ENCODE measurements around the gene NRXN3.

The NRXN3 gene

DNA sequence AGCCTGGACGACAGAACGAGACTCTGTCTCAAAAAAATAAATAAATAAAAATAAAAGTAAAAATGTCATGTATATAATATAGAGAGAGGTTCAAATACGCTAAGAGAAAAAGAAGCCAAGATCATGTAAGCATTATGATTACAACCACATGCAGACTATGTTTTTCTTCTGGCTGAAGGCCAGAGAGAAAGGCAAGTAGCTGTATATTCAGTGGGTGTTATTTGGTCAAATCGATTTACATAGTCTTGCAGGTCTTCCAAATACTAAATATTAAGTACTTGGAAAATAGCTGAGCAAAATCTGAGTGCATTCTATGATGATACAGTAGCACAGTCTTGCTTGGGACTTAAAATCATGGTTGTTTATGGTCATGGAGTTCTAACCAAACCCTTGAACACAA lies 1283.1 kb downstream of the NRXN3 start:
- H3K36me3 ChIP-seq (ENCODE audit: insufficient read depth, low read length) = no peaks in the 10 kb centered on the region
- no peak overlapping the region for H3K9ac ChIP-seq (ENCODE audit: low read depth, low read length)
- H3K4me3 ChIP-seq (ENCODE audit: low read length) = no peak overlapping the region
- no peaks in the 10 kb centered on the region for H3K4me1 ChIP-seq (ENCODE audit: control insufficient read depth, insufficient read depth, low read length)
- H3K9me3 ChIP-seq (replicated peaks; ENCODE audit: low read length) = no peaks in the 10 kb centered on the region
- H3K4me2 ChIP-seq (ENCODE audit: low read length) = no peak overlapping the region
- H3K27me3 ChIP-seq (ENCODE audit: control insufficient read depth, insufficient read depth, low read length) = no peaks in the 10 kb centered on the region

DNA sequence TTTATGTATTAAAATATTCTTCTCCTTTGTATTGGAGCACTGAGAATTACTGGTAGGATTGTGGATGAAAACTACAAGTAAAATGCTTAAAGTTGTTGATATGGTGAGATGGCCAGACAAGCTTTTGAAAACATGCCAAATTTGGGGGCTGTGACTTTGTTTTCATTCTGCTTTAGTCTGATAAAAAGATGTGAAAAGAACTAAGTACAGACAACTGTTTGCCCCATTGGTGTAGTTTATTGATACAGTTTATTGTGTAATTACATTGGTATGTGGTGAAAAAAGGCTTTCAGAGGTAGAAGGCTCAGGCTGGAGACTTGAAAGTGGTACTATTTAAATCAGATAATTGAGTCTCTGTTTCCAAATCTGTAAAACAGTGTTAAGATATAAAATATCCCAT lies 1294.3 kb downstream of the NRXN3 start:
- H3K4me1 ChIP-seq (ENCODE audit: control insufficient read depth, insufficient read depth, low read length) = peaks cover 5% of the 10 kb centered on the region
- no peak overlapping the region for H3K4me2 ChIP-seq (ENCODE audit: low read length)
- no peaks in the 10 kb centered on the region for H3K36me3 ChIP-seq (ENCODE audit: insufficient read depth, low read length)
- H3K9me3 ChIP-seq (replicated peaks; ENCODE audit: low read length) = no peaks in the 10 kb centered on the region
- H3K4me3 ChIP-seq (ENCODE audit: low read length) = no peak overlapping the region
- H3K27me3 ChIP-seq (ENCODE audit: control insufficient read depth, insufficient read depth, low read length) = no peaks in the 10 kb centered on the region
- no peak overlapping the region for H3K9ac ChIP-seq (ENCODE audit: low read depth, low read length)

DNA sequence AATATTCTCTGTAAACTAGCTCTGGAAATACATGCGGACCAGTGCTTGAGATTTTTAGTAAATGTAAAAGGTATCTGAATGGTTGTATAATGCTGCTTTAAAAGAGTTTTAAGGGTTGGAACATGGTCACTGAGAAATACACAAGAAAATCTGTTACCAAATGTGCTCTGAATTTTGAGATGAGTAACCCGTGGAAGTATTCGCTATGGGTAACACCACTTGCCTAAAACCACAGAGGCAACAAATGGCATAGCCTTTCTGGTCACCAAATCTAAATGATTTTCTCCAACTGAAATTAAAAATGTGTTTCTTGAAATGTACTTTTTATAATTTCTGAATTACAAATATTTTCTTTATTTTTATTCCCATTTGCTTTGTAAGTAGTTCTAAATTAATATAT lies 1295.5 kb downstream of the NRXN3 start:
- Histone ChIP-seq H3K4me3 (ENCODE audit: low read length) (no peak overlapping the region), H3K9me3 (replicated peaks; ENCODE audit: low read length) (no peaks in the 10 kb centered on the region), H3K4me2 (ENCODE audit: low read length) (no peak overlapping the region), H3K36me3 (ENCODE audit: insufficient read depth, low read length) (no peaks in the 10 kb centered on the region), H3K27me3 (ENCODE audit: control insufficient read depth, insufficient read depth, low read length) (no peaks in the 10 kb centered on the region), H3K9ac (ENCODE audit: low read depth, low read length) (no peak overlapping the region), H3K4me1 (ENCODE audit: control insufficient read depth, insufficient read depth, low read length) (peaks cover 5% of the 10 kb centered on the region)

DNA sequence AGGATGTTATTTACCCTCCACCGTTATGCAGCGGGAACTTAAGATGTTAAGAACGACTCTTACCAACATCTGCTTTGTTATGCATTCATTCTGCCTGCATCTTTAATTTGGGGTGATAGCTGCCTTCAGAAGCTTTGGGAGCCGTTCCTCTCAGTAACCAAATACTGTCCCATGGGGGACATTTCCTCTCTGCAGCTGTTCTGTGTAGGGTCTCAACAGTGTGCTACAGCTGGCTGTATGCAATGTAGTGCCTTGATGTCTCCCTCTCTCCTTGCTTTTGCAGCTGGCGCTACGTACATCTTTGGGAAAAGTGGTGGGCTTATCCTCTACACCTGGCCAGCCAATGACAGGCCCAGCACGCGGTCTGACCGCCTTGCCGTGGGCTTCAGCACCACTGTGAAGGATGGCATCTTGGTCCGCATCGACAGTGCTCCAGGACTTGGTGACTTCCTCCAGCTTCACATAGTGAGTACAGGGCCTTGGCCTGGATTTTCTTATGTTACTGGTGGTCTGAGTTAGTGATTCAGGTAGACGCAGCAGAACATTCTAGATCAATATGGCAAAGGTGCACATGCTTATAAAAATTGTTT lies 1296.9 kb downstream of the NRXN3 start:
- Histone ChIP-seq H3K4me3 (ENCODE audit: low read length) (no peak overlapping the region), H3K4me2 (ENCODE audit: low read length) (no peak overlapping the region), H3K4me1 (ENCODE audit: control insufficient read depth, insufficient read depth, low read length) (peaks cover 5% of the 10 kb centered on the region), H3K9me3 (replicated peaks; ENCODE audit: low read length) (no peaks in the 10 kb centered on the region), H3K9ac (ENCODE audit: low read depth, low read length) (no peak overlapping the region), H3K36me3 (ENCODE audit: insufficient read depth, low read length) (no peaks in the 10 kb centered on the region), H3K27me3 (ENCODE audit: control insufficient read depth, insufficient read depth, low read length) (no peaks in the 10 kb centered on the region)

DNA sequence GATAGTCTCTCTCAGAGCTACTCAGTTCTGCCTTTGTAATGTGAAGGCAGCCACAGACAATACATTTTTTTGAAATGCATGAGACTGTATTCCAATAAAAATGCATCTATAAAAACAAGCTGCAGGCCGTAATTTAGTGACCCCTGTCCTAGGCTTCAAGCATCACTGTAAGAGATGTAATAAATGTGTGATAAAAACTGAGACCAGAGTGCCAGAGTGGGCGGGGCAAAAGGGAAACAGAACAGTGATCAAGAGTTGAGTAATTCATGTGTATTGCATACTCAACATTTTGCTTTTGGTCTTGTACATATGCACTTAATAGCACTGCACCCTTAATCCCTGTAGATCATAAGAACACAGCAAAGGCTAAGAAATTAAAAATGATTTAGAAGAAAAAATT lies 1297.7 kb downstream of the NRXN3 start:
- Histone ChIP-seq H3K27me3 (ENCODE audit: control insufficient read depth, insufficient read depth, low read length) (no peaks in the 10 kb centered on the region), H3K9ac (ENCODE audit: low read depth, low read length) (no peak overlapping the region), H3K4me3 (ENCODE audit: low read length) (no peak overlapping the region), H3K9me3 (replicated peaks; ENCODE audit: low read length) (no peaks in the 10 kb centered on the region), H3K4me1 (ENCODE audit: control insufficient read depth, insufficient read depth, low read length) (peaks cover 5% of the 10 kb centered on the region), H3K4me2 (ENCODE audit: low read length) (no peak overlapping the region), H3K36me3 (ENCODE audit: insufficient read depth, low read length) (no peaks in the 10 kb centered on the region)

DNA sequence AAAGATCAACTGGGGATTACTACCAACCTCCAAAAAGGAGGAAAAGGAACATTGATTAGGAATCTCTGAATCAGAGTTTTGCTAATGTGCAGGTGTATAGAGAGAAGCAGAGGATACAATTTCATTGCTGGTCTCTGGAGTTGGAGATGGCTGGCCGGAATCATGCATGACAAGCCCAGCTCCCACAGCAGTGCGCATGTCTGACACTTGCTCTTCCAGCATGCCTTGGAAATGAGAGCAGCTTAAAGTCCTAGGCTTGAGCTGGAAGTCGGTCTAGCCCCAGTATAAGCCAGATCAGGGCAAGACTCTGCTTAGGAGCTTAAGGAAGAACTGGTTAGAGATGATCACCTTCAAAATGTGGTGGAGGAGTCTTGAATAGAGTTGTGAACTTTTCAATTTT lies 1298.3 kb downstream of the NRXN3 start:
- H3K4me3 ChIP-seq (ENCODE audit: low read length) = no peak overlapping the region
- no peak overlapping the region for H3K9ac ChIP-seq (ENCODE audit: low read depth, low read length)
- H3K36me3 ChIP-seq (ENCODE audit: insufficient read depth, low read length) = no peaks in the 10 kb centered on the region
- H3K9me3 ChIP-seq (replicated peaks; ENCODE audit: low read length) = no peaks in the 10 kb centered on the region
- no peak overlapping the region for H3K4me2 ChIP-seq (ENCODE audit: low read length)
- H3K4me1 ChIP-seq (ENCODE audit: control insufficient read depth, insufficient read depth, low read length) = peaks cover 5% of the 10 kb centered on the region
- H3K27me3 ChIP-seq (ENCODE audit: control insufficient read depth, insufficient read depth, low read length) = no peaks in the 10 kb centered on the region

DNA sequence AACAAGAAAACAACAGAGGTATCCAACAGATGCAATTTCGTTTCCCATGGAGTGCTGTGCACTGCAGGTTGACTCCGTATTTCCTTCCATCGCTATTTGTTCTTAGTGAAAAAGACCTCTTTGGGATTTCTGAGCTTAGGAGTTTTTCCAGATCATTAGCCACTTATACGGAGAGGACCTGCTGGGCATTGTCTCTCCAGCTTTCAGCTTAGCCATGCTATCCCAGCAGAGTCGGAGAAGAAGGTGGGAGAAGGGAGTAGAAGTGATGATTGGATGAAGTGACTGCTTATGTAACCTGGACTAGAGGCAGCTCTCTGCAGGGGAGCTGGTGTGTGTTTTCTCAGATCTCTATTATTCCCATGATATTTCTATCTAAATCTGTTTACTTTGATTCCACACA lies 1303.5 kb downstream of the NRXN3 start:
- Histone ChIP-seq H3K4me2 (ENCODE audit: low read length) (no peak overlapping the region), H3K9ac (ENCODE audit: low read depth, low read length) (no peak overlapping the region), H3K36me3 (ENCODE audit: insufficient read depth, low read length) (no peaks in the 10 kb centered on the region), H3K4me3 (ENCODE audit: low read length) (no peak overlapping the region), H3K9me3 (replicated peaks; ENCODE audit: low read length) (no peaks in the 10 kb centered on the region), H3K4me1 (ENCODE audit: control insufficient read depth, insufficient read depth, low read length) (peaks cover 6% of the 10 kb centered on the region), H3K27me3 (ENCODE audit: control insufficient read depth, insufficient read depth, low read length) (no peaks in the 10 kb centered on the region)

DNA sequence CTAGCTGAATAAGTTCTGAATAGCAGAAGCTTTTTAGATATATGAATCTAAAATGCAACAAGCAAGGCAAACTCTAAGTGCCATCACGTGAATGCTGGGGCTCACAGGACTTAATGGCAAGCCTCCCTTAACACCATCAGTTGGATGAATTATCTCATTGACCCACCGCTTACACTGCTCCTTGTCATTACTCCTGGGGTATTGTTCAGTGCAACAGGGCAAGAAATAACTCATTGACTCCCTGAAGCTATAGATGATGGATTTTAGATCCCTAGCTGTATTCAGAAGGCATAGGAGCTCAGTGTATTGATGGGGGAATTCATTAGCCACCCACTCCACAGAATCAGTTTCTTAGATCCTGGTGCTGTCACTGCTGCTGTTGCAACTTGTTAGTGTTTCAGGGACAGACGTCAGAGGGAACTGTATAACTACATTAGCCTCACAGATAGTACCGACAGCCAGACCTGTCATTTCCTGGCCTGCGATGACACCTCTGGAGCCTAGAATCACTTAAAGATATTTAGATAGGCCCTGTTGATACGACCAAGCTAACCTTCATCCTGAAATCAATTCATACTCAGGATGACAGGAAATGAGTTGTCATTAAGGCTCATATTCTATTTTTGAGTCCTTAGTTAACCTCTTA lies 1305.8 kb downstream of the NRXN3 start:
- no peak overlapping the region for H3K9ac ChIP-seq (ENCODE audit: low read depth, low read length)
- peaks cover 6% of the 10 kb centered on the region for H3K4me1 ChIP-seq (ENCODE audit: control insufficient read depth, insufficient read depth, low read length)
- H3K36me3 ChIP-seq (ENCODE audit: insufficient read depth, low read length) = no peaks in the 10 kb centered on the region
- H3K4me3 ChIP-seq (ENCODE audit: low read length) = no peak overlapping the region
- H3K4me2 ChIP-seq (ENCODE audit: low read length) = no peak overlapping the region
- H3K9me3 ChIP-seq (replicated peaks; ENCODE audit: low read length) = no peaks in the 10 kb centered on the region
- no peaks in the 10 kb centered on the region for H3K27me3 ChIP-seq (ENCODE audit: control insufficient read depth, insufficient read depth, low read length)

DNA sequence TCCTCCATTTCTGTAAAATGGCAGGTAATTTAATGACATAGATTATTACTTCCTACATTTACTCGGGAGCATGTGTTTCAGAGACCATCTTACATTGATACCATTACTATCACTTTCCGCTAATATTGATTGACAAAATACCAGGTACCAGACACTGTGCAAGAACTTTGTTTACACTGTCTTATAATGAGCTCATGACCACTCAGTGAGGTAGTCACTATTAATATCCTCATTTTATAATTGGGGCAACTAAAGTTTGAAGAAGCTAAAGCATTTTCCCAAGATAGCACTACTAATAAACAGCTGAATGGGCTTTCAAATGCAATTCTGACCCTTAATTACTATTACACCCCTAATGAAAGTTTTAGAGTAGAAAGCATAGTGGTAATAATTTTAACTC lies 1306.4 kb downstream of the NRXN3 start:
- H3K9me3 ChIP-seq (replicated peaks; ENCODE audit: low read length) = no peaks in the 10 kb centered on the region
- H3K4me1 ChIP-seq (ENCODE audit: control insufficient read depth, insufficient read depth, low read length) = peaks cover 6% of the 10 kb centered on the region
- H3K4me2 ChIP-seq (ENCODE audit: low read length) = no peak overlapping the region
- no peak overlapping the region for H3K4me3 ChIP-seq (ENCODE audit: low read length)
- H3K36me3 ChIP-seq (ENCODE audit: insufficient read depth, low read length) = no peaks in the 10 kb centered on the region
- no peaks in the 10 kb centered on the region for H3K27me3 ChIP-seq (ENCODE audit: control insufficient read depth, insufficient read depth, low read length)
- H3K9ac ChIP-seq (ENCODE audit: low read depth, low read length) = no peak overlapping the region

DNA sequence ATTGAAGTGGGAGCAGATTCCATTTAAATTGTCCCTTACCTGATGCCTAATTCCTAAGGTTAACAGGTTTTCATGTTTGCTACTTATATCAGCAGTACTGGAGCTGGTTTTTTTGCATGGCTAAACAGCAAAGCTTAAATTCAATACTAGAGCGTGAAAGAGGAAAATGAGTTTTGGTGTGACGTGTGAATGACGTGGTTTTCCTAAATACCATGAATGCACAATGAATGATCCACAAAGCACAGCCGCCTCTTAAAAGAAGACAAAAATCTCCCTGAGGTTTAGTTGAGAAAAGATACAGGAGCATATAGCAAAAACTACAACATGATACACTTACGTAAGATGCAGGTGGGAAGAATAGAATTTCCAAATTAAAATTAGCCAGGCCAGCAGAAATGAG lies 1310.0 kb downstream of the NRXN3 start:
- no peak overlapping the region for H3K4me2 ChIP-seq (ENCODE audit: low read length)
- H3K27me3 ChIP-seq (ENCODE audit: control insufficient read depth, insufficient read depth, low read length) = no peaks in the 10 kb centered on the region
- H3K9ac ChIP-seq (ENCODE audit: low read depth, low read length) = no peak overlapping the region
- no peaks in the 10 kb centered on the region for H3K9me3 ChIP-seq (replicated peaks; ENCODE audit: low read length)
- H3K4me1 ChIP-seq (ENCODE audit: control insufficient read depth, insufficient read depth, low read length) = peaks cover 18% of the 10 kb centered on the region
- no peak overlapping the region for H3K4me3 ChIP-seq (ENCODE audit: low read length)
- H3K36me3 ChIP-seq (ENCODE audit: insufficient read depth, low read length) = no peaks in the 10 kb centered on the region

DNA sequence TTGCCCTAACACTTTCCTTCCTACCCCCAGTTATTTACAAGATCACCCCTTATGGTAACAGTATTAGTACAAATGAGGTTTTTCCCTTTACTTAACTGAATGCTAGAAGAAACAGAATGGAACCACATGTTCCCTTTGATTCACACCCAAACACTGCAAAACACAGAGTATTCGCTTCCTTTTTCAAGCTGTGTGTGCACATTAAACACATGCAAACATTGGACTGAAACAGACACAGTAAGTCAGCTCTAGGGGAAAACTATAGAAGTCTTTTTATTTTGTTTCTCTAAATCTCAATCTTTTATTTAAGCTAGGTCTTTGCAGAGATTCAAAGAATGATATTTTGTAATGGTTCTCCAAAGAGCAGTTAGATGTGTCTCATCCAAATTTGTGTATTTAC lies 1312.7 kb downstream of the NRXN3 start:
- Histone ChIP-seq H3K4me1 (ENCODE audit: control insufficient read depth, insufficient read depth, low read length) (peaks cover 12% of the 10 kb centered on the region), H3K4me2 (ENCODE audit: low read length) (no peak overlapping the region), H3K9ac (ENCODE audit: low read depth, low read length) (no peak overlapping the region), H3K9me3 (replicated peaks; ENCODE audit: low read length) (no peaks in the 10 kb centered on the region), H3K36me3 (ENCODE audit: insufficient read depth, low read length) (no peaks in the 10 kb centered on the region), H3K4me3 (ENCODE audit: low read length) (no peak overlapping the region), H3K27me3 (ENCODE audit: control insufficient read depth, insufficient read depth, low read length) (no peaks in the 10 kb centered on the region)
